Femur (tissue), 1 donor: ENCODE measurements around the gene UFD1.

Experiments used
- DNase-seq: peaks from one replicate; pipeline ENCODE4 v3.0.0-alpha.2; 2017

Gene UFD1

GRCh38 chr22:19419086-19419463 is 59.9 kb downstream of the UFD1 start:
- DNase-seq: peak; percentile 38

- no peak for DNase-seq
Observed at GRCh38 chr22:19412923-19413322, 66.1 kb downstream of the UFD1 start.

- no peak for DNase-seq
Observed at GRCh38 chr22:19412478-19412877, 66.5 kb downstream of the UFD1 start.

GRCh38 chr22:19411690-19412045 is 67.3 kb downstream of the UFD1 start:
- DNase-seq: no peak

GRCh38 chr22:19410941-19411689 is 67.9 kb downstream of the UFD1 start:
- no peak for DNase-seq

- DNase-seq: no peak
Observed at GRCh38 chr22:19407649-19408606, 71.1 kb downstream of the UFD1 start.

- no peak for DNase-seq
Observed at GRCh38 chr22:19406846-19407245, 72.1 kb downstream of the UFD1 start.

GRCh38 chr22:19406281-19406811 is 72.6 kb downstream of the UFD1 start:
- DNase-seq: no peak

GRCh38 chr22:19405652-19406051 is 73.3 kb downstream of the UFD1 start:
- DNase-seq: no peak

GRCh38 chr22:19405133-19405532 is 73.9 kb downstream of the UFD1 start:
- no peak for DNase-seq

- no peak for DNase-seq
Observed at GRCh38 chr22:19404676-19405075, 74.3 kb downstream of the UFD1 start.

- no peak for DNase-seq
Observed at GRCh38 chr22:19402642-19403191, 76.3 kb downstream of the UFD1 start.

- DNase-seq: no peak
Observed at GRCh38 chr22:19401483-19401882, 77.5 kb downstream of the UFD1 start.

GRCh38 chr22:19400881-19401280 is 78.1 kb downstream of the UFD1 start:
- DNase-seq: no peak
